NCI-H2107 (cell line): ENCODE measurements around the gene MED9.

Experiments
- DNase-seq: peaks from one replicate; lab custom pipeline; 2025; lab: John Stamatoyannopoulos, UW

Gene MED9

DNA sequence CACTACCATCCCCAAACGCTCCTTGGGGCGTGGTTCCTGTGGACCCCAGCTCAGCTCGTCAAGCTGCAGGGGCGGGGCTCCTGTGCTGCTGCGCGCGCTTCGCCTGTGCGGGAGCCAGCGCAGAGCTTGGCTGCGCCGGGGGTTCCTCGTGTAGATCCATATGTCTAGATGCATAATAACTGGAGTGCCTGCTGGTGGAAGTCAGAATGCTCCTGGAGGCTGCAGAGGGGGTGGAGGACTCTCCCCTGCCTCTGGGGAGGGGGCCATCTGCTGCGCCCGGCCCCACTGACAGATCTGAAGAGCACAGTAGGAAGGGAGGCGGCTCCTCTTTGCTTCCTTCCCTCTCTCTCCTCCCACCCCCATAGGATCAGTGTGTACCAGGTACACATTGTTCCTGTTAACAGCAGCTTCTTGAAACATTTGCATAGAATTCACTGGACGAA is 14.8 kb downstream of the MED9 start:
- no peak for DNase-seq

DNA sequence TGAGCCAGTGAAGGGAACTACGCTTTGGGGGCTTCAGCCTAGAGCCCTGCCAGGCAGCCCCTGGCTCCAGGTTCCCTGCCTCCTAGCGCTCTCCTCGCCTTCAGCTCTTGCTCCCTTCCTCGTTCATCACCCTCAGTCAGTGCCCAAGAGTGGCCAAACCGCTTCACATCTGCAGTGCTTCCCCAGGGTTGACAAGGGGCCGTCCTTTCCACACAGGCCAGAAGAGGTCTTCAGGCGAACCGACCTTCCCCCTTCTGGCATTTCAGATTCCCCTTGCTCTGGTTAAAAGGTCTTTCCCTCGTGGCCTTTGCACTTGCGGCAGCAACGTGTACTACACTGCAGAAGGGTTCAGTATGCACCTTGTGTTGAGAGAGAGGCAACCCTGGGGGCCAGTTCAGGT is 15.3 kb downstream of the MED9 start:
- DNase-seq = no peak

DNA sequence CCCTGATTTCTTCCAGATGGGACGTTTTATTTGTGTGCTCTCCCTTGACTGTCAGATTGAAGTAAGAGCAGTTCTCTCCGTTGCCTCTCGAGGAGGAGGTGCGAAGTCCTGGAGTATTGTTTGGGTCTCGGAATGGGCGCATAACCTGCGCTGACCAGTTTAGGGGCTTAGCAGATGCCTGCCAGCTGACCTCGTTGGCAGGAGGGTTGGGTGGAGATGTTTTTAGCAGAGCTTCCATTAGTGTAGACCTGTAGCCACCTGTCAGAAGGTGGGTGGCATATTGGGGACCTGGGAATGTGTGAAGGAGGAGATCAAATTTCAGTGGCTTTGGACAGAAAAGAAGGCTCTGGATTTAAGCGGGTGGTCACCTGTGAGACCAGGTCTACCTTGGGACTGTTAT is 15.8 kb downstream of the MED9 start:
- DNase-seq = no peak

DNA sequence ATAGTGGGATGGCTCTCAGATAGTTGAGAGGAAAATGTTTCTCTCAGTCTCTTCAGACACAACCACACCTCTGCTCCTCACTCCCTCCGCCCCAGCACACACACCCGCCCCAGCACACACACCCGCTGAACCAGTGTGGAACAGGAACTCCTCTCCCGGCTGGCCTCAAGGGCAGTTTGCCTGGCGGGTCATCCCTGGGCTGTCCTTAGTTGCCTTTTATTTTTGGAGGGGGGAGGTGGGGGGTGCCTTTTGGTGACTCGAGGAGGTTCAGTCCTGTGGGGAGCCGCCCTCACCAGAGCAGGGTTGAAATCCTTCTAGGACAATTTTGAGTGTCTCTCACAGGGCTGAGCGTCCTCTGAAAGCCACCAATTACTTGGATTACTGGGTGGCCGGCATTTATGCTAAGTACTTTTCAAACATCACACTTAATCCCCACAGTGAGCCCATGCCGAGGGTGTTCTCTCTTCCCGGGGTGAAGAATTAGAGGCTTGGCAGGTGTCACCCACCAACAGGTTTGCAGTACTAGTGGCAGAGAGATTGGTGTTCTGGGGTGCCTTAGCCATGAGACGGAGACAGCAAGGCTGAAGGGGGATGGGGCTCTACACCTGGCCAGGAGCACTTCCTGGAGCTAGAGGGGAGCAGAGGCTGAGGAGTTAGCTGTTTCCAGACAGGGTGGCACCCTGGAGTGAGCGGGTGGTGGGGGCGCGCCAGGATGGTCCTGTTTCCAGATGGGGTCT is 16.6 kb downstream of the MED9 start:
- no peak for DNase-seq

- no peak for DNase-seq
Observed at GRCh38 chr17:17493986-17494466, 17.2 kb downstream of the MED9 start.

- no peak for DNase-seq
Observed at GRCh38 chr17:17494499-17494869, 17.7 kb downstream of the MED9 start.

GRCh38 chr17:17494870-17495535 is 18.2 kb downstream of the MED9 start:
- DNase-seq = no peak

DNA sequence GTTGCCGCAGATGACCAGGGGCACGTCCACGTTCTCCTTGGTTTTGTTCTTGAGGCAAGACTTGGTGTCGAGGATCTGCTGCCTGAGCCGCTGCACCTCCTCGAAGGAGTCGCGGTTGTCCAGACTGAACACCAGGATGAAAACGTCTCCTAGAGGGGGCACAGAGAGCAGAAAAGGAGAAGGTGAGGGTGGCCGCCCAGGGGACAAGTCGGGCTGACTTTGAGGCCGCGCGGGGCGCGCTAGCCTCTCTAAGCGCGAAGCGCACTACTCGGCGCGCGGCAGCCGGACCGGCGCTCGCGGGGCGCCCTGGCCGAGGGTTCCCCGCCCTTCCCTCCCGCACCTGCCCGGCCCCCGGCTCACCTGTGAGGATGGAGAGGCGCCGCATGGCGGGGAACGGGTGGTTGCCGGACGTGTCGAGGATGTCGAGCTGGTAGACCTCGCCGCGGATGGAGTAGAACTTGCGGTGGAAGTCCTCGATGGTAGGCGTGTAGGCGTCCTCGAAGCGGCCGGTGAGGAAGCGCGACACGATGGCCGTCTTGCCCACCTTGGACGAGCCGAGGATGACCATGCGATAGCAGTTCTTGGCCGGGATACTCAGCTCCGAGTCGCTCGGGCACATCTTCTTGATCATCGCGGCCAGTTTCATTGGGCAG is 18.9 kb downstream of the MED9 start:
- DNase-seq = no peak

GRCh38 chr17:17496189-17497064 is 19.6 kb downstream of the MED9 start, which contains the start of gene RASD1:
Gene RASD1, minus strand, starts transcription at chr17:17496395. Its CDS starts 214 bp downstream, at chr17:17496181.
- DNase-seq = no peak

- no peak for DNase-seq
Observed at GRCh38 chr17:17497065-17497844, 20.5 kb downstream of the MED9 start.

- no peak for DNase-seq
Observed at GRCh38 chr17:17497845-17498520, 21.2 kb downstream of the MED9 start.

GRCh38 chr17:17498606-17499301 is 22.0 kb downstream of the MED9 start:
- no peak for DNase-seq

DNA sequence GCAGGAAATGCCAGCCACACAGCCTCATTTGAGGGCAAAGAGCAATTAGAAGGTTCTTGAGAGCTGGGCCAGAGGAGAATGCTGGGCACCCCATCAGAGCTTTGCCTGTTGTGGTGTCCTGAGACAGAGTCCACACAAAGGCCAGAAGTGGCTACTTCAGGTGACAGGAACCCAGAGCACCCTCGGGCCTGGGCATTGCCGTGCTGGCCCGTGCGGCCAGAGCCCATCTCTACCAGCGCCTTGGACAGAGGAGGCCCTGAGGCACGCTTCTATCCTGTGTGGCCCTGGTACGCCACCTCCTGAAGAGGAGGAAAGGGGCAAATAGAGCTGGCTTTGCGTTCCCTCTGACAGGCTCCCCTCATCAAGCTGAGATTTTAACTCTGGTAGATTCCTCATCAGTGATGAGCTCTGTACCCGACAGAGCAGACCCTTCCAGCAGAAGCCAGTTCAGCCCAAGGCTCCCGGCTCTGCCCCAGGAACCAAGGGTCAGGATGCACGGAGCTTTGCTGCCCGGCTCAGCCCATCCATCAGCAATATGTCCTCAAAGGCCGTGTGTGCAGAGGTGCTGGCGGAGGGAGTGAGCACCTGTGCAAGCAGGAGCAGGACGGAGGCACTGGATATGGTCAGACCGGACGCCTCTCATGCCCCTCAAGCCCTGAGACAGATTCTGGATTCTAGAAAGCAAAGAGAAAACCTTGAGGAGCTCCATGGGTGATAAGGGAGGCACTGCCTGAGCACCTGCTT is 22.8 kb downstream of the MED9 start:
- no peak for DNase-seq

DNA sequence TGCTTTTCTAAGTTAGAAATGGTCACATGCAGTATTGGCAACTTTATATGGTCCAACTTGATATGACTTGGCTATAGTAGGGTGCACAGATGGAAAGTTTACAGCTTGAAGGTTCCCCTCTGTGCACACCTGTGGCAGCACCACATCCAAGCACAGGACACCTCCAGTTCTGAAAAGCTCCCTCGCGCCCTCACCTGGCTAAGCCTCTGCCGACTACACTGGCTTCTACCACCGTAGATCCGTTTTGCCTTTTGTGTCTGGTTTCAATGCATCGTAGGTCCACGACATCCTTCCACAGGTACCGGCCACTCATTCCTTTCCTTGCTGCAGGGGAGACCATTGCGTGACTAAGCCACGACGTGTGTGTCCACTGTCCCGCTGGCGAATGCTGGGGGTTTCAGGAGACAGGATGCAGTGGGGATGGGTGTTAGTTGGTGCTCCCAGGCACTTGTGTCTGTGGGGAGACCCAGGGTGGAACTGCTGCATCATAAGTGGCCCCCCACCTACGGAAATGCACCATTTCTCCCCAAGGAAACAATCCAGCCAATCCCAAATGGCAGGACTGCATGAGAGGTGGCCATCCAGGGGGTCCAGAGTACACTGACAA is 24.3 kb downstream of the MED9 start:
- DNase-seq = no peak

DNA sequence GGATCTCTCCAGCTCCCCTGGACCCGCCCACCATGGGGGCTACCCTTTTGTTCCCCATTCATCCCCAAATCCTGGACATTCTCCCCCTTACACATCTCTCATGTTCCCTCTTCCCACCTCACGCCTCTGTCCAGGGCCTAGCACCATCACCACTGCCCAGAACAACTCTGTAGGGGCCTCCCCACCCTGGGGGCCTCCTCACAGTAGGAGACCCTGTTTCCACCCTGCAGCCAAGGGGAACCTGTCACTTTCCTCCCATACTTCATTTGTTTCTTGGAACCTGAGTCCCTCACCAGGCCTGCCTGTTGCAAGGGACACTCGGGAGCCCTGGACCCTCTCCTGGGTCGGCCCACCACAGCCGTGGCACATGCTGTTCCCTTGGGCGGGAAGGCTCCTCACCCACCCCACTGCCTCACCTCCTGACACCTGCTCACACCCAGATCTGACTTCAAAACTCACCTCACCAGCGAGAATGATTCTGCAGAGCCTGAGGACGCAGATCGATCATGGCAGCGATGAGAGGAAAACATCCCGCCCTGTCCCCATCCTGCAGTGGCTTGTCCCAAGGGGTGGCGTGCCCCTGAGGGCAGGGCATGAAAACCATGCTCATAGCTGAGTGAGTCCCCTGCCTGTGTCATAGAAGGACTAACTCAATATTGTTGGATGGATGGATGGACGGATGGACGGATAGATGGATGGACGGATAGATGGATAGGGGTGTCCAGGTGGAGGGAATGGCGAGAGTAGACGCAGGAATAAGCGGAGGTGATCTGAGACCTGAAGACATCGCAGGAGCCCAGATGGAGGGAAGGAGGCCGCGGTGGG is 26.2 kb downstream of the MED9 start:
- DNase-seq = no peak

- DNase-seq = no peak
Observed at GRCh38 chr17:17503566-17504130, 26.8 kb downstream of the MED9 start.

DNA sequence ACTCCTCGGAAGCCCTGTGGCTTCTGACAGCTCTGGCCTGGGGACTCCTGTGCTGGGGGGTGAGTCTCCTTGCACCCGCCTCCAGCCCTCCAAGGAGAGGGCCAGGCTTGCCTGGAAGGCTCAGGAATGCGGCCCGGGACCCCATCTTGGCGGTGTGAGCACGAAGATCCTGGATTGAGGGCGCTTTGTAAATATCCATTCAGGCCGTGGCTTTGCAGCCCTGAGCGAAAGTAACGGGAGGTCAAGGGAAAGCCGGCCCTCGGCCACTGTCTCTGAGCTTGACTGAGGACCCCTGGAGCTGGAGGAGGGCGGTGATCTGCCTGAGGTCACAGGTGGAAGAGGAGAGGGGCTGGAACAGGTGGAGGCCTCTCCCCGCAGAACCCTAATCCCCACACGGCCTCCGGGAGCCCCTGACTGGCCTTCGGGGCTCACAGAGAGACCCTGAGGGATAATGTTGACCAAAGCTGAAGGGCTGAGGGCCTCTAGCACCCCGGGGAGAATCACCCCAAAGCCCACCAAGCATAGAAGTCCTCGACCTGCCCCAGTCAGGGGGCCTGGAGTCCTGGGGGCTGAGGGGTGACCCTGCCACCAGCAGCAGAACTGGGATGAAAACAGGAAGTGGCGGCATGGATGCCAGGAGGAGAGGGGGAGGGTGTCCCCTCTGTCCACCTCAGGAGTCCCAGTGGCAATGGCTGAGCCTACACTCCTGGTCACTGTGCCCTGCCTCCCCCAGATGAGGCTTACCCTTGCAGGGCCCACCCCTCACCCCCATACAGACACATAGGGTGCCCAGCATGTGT is 27.7 kb downstream of the MED9 start:
- DNase-seq = no peak
